Measurements from ENCODE around the gene TTPAL. TPM values are rescaled to one million over a fixed set of nuclear protein-coding genes. Genes with fewer than 3 reads are reported as not detected.

TTPAL gene, protein sequence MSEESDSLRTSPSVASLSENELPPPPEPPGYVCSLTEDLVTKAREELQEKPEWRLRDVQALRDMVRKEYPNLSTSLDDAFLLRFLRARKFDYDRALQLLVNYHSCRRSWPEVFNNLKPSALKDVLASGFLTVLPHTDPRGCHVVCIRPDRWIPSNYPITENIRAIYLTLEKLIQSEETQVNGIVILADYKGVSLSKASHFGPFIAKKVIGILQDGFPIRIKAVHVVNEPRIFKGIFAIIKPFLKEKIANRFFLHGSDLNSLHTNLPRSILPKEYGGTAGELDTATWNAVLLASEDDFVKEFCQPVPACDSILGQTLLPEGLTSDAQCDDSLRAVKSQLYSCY
- 25.5 TPM for total RNA-seq

GRCh38 chr20:44475694-44476560, at the start of gene TTPAL:
Gene TTPAL, plus strand, starts transcription at chr20:44475874. Its CDS starts 4,126 bp downstream, at chr20:44480000.
- DNase-seq (ENCODE audit: low spot score), result peak; percentile 91

- no peak for DNase-seq (ENCODE audit: low spot score)
These were observed 49.8 kb upstream of the TTPAL start for GRCh38 chr20:44425923-44426322.

DNA sequence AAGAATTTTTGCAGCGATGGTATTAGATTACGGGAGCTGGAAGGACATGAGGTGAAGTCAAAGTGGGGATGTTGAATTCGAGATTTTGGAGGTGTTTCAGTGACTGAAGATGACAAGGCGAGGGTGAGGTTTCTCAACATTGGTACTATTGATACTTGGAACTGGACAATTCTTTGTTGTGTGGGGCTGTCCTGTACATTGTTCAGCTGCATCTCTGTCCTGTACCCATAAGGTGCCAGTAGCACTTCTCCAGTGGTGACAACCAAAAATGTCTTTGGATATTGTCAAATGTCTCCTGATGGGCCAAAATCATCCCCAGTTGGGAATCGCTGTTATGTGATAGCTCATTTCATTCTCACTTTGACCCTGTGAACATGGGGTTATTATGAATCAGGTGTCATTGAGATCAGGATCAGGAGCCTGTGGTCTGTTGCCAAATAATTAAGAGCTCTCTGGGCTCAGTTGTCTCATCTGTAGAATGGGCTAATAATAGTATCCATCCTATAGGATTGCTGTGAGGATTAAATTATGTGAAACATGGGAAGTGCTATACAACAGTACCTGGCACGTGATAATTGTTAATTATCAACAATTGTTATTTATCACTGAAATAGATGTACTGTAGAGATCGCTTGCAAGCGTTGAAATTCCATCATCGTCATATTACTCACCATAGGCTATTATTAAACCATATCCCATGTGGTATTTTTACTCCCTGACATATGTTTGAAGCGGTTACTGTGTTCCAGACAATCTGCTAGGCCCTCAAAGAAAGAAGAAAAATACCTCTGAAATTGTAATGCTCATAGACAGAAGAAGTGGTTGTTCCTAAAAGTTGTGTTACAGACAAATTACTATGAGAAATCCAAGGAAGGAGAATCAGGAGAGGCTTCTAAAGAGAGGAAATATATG, 48.5 kb upstream of the TTPAL start:
- DNase-seq (ENCODE audit: low spot score), result no peak

GRCh38 chr20:44427804-44428173, 47.9 kb upstream of the TTPAL start:
- no peak for DNase-seq (ENCODE audit: low spot score)

DNA sequence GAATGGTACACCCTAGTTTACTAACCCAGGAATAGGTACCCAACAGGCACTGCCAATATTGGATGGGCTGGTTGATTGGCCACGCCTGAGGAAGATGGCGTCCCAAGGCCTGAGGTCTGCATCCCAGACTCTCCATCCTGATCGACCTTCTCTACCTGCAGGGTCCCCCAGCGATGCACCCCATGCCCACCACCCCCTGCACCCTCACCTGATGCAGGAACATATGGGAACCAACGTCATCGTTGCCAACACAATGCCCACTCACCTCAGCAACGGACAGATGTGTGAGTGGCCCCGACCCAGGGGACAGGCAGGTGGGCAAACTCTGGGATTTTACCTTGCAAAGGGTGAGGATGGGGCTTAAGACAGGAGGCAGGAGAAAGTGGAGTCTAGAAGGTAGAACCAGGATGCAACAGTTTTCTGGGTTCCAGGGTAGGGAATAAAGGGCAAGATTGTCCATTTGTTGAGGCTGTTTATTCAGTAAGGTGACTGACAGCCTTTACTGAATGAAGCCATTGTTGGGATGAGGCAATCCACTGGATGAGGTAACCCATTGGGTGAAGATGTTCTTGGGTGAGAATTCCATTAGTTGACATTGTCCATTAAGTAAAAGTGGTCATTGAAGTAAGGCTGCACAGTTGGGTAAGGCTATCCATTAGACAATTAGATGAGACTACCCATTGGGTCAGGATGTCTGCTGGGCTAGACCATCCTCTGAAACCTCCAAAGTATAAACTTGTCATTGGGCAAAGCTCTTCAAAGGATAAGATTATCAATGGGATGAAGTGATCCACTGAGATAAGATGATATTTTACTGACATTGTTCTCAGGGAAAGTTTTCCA, 47.3 kb upstream of the TTPAL start:
- DNase-seq (ENCODE audit: low spot score), result no peak

DNA sequence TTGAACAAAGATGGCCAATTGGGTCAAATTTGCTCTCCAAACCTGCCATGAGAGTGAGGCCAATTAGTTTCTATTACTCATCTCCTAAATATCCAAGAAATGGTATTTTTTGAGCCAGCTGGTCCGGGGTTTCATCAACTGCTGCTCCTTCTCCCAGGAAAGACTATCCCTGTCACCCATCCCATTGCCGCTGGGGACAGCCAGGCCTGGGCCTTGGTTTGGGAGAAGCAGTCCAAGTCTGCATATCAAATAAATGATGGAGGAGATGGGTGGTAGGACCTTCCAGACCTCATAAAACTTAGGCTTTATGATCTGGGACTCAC, 46.7 kb upstream of the TTPAL start:
- DNase-seq (ENCODE audit: low spot score), result no peak

DNA sequence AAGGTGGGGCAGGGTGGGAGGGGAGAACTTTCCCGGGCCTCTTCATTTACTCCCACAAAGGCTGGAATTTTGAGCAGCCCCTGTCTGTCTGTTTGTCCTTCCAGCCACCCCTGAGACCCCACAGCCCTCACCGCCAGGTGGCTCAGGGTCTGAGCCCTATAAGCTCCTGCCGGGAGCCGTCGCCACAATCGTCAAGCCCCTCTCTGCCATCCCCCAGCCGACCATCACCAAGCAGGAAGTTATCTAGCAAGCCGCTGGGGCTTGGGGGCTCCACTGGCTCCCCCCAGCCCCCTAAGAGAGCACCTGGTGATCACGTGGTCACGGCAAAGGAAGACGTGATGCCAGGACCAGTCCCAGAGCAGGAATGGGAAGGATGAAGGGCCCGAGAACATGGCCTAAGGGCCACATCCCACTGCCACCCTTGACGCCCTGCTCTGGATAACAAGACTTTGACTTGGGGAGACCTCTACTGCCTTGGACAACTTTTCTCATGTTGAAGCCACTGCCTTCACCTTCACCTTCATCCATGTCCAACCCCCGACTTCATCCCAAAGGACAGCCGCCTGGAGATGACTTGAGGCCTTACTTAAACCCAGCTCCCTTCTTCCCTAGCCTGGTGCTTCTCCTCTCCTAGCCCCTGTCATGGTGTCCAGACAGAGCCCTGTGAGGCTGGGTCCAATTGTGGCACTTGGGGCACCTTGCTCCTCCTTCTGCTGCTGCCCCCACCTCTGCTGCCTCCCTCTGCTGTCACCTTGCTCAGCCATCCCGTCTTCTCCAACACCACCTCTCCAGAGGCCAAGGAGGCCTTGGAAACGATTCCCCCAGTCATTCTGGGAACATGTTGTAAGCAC, 46.0 kb upstream of the TTPAL start:
- no peak for DNase-seq (ENCODE audit: low spot score)

GRCh38 chr20:44430270-44431065, 45.2 kb upstream of the TTPAL start:
- DNase-seq (ENCODE audit: low spot score), result no peak

DNA sequence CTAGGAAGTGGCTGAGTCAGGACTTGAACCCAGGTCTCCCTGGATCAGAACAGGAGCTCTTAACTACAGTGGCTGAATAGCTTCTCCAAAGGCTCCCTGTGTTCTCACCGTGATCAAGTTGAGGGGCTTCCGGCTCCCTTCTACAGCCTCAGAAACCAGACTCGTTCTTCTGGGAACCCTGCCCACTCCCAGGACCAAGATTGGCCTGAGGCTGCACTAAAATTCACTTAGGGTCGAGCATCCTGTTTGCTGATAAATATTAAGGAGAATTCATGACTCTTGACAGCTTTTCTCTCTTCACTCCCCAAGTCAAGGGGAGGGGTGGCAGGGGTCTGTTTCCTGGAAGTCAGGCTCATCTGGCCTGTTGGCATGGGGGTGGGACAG, 44.6 kb upstream of the TTPAL start:
- DNase-seq (ENCODE audit: low spot score), result no peak

DNA sequence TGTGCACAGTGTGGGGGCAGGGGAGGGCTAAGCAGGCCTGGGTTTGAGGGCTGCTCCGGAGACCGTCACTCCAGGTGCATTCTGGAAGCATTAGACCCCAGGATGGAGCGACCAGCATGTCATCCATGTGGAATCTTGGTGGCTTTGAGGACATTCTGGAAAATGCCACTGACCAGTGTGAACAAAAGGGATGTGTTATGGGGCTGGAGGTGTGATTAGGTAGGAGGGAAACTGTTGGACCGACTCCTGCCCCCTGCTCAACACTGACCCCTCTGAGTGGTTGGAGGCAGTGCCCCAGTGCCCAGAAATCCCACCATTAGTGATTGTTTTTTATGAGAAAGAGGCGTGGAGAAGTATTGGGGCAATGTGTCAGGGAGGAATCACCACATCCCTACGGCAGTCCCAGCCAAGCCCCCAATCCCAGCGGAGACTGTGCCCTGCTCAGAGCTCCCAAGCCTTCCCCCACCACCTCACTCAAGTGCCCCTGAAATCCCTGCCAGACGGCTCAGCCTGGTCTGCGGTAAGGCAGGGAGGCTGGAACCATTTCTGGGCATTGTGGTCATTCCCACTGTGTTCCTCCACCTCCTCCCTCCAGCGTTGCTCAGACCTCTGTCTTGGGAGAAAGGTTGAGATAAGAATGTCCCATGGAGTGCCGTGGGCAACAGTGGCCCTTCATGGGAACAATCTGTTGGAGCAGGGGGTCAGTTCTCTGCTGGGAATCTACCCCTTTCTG, 44.0 kb upstream of the TTPAL start:
- DNase-seq (ENCODE audit: low spot score), result no peak

DNA sequence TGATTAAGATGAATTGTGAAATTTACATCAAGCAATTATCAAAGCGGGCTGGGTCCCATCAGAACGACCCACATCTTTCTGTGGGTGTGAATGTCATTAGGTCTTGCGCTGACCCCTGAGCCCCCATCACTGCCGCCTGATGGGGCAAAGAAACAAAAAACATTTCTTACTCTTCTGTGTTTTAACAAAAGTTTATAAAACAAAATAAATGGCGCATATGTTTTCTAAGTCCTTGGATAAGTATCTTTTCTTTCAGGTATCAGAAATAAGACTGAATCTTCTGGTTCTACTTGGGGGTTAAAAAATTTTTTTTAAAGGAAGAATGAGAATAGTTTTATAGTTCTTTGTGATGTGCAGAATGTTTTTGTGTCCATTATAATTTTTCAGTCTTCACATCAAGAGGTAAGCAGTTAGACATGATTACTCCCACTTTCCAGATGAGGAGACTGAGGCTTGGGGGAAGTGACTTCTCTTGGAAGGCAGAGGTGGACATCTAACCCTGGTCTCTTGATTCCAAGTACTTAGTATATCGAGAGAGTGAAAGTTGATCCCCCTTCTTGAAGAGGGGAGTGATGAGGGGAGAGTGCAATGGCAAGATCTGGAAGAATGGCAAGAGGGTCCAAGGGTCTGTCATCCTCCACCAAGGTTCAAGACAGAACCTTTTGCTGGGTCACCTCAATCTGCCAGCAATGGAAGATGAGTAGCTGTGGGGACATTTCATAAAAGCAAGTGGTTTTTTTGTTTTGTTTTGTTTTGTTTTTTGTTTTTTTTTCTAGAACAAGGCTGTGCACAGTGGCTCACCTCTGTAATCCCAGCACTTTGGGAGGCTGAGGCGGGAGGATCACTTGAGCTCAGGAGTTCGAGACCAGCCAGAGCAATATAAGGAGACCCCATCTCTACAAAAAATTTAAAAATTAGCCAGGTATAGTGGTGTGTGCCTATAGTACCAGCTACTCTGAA, 42.8 kb upstream of the TTPAL start:
- no peak for DNase-seq (ENCODE audit: low spot score)

DNA sequence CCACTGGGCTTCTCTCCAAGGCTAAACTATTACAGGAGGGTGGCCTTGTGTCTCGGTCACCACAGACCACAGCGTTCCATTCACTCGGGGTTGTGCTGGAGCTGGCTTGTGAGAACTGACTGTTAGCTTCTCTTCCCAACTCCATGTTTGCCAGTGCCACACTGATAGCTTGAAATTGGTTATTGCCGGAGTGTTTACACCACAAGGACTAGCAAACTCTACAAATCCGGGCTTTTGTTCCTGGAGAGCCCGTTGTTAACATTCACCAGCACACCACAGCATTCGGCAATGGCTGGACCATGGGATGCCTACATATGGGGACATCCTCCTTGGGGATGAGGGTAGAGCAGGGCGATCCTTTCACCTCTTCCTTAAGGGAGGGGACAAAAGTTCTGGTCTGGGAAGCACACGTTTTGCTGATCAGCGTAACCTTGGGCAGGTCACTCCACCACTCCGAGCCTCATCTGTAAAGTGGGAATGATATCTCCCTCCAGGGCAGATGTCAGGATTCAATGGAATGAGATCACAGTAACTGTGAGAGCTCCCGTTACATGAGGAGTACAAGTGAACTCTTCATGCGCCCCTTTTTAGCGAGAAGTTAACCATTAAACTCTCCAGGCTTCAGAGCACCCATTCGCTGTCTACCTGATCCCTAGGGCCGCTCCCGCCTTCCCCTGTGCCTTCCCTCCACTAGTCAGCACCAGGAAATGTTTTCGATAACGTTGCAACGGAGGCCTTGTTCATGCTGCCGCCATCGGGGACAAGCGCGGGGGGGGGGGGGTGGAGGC, 41.7 kb upstream of the TTPAL start:
- DNase-seq (ENCODE audit: low spot score), result no peak

DNA sequence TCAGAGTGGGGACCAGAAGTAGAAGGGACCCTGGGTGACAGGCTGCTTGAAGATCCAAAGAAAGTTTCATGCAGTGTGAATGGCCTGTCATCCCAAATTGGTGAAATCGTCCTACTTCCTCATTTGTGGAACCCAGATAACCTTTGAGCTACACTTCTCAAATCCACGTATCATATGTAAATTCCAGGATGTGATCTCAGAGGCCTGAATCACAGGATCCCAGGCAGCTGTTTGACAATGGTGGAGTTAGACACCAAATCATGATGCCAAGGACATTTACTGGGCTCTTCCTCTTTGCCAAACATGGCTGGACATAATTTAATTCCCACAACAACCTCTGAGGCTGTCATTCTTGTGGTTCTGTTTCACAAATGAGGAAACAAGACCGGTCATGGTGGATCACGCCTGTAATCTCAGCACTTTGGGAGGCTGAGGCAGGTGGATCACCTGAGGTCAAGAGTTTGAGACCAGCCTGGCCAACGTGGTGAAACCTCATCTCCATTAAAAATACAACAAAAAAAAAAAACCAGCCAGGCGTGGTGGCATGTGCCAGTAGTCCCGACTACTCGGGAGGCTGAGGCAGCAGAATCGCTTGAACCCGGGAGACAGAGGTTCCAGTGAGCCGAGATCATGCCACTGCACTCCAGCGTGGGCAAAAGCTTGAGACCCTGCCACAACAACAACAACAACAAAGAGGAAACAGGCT, 39.9 kb upstream of the TTPAL start:
- no peak for DNase-seq (ENCODE audit: low spot score)

DNA sequence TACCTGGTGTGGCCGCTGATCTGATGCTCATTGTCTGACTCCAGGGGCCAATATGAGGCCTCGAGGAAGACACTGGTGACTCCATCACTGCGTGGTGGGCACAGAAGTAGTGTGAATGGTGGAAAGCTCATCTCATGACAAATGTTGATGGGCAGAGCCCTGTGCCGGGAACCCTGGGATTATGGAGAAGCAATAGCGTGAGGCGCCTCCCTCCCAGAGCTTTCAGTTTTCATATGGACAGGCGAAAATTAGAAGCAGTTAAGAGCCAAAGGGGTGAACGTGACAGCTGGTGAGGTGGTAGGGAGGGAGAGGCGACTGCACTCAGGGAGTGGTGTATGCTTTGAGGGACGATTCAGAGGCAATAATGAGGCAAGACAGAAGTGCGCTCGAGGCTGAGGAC, 39.3 kb upstream of the TTPAL start:
- DNase-seq (ENCODE audit: low spot score), result no peak

- no peak for DNase-seq (ENCODE audit: low spot score)
These were observed 38.2 kb upstream of the TTPAL start for GRCh38 chr20:44437497-44437896.

DNA sequence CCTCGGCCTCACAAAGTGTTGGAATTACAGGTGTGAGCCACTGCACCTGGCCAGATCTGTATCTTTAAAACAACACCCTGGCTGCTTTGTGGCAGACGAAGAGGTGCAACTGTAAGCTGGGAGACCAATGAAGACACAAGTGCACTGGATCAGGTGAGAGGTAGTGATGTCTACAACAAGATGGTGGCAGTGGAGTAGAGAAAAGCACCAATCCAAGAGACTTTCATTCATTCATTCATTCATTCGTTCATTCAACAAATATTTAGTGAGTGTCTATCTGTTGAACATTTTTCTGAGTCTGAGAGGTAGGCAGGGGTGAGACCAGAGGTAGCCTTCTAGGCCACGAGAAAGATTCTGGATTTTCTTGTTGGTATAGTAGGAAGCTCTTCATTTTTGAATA, 36.9 kb upstream of the TTPAL start:
- no peak for DNase-seq (ENCODE audit: low spot score)
